C4-2B (cell line): ENCODE results near the gene LRRFIP1.

Experiments used
- CTCF ChIP-seq: fragments of 450-650 bp; conservative IDR thresholded peaks from 2 replicates; pipeline ENCODE4 v1.5.1; 2017; ENCODE audit warnings: mild to moderate bottlenecking
- ZFX ChIP-seq: fragments of 450-650 bp; IDR thresholded peaks from 2 replicates; pipeline ENCODE4 v1.6.1; 2017

GRCh38 chr2:237627441-237628246 lies at the start of gene LRRFIP1:
- TF ChIP-seq CTCF (no peak), ZFX (peak; percentile 65)
